ENCODE data around the gene ELMOD2. TPM values are rescaled to one million over a fixed set of nuclear protein-coding genes. Genes with fewer than 3 reads are reported as not detected.

Gene ELMOD2
- total RNA-seq, 8 experiments from 2014 or later: 16.2 to 37.7 (median 23.2) TPM

DNA sequence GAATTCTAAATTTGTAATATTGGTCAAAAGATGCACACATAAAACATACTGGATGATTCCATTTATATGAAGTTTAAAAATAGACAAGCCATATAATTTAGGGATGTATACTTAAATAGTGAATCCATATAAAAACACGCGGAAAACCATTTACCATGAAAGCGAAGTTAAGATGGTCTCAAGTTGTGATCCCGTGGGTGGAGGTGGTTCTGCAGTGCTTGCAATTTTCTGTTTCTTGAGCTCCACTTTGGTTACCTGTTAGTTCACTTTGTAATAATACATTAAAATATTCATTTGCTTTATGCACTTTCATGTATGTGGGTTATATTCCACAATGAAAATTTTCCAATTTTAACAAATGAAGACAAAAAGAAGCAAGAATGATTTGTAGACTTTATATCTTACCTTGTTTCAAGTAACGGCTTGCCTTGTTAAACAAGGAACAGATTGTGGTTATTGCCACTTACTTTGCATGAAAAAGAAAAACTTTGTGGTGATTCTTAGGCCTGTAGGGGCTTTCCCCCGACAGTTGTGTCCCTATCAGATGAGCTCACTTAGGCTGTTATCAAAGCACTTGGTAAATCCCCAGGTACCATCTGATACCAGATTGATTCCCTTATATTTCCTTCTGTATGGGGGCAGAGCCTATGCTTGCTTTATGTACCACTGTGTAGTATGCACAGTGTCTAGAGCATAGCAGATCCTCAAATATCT is 32.6 kb downstream of the ELMOD2 start:
- in situ Hi-C loops (cut with MboI; ENCODE audit: low pct_unique_long_range_greater_than_20kb in 2 of 9, low sequenced_read_pairs in 9 of 9, unreplicated experiment in 9 of 9): no loop called here
- no peak for ATAC-seq (replicated peaks in 6 of 8)
- 69 to 98% (median 83%) methylated on average over 3 to 6 of the region's 6 CpGs for WGBS, 10 experiments
- Histone ChIP-seq H3K27ac (no peak overlapping the region), H3K4me3 (no peak overlapping the region), H3K4me1 (replicated peaks in 1 of 2) (no peaks in the 10 kb centered on the region)

DNA sequence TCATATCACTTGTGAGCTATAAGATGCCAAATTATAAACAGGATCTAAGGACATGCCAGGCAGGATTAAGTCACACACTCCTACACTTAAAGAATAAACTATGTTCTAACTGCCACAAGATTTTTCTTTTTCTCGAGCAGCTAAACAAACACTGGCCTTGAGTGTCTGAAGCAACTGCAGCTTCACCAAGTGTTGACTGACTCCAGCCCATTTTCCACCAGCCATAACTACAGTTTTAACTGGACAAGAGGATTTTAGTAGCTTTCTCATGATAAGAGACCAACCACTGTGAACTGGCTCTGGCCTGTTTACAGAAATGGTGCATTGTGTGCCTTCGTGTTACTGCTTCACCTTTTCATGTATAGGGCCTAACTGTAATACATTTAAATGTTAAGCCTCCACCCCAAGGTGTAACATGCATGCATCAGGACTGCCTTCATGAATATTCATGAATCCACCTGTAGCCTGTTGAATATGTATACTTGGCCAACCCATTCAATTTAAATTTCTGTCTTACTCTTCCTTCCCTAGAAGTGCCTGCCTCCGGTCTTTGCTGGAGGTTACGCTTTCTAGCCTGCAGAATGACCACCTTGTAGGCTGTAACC is 34.0 kb downstream of the ELMOD2 start:
- Histone ChIP-seq H3K27ac (no peak overlapping the region), H3K4me3 (no peak overlapping the region), H3K4me1 (replicated peaks in 1 of 2) (no peaks in the 10 kb centered on the region)
- 20 to 100% (median 79%) methylated on average over 1 to 4 of the region's 4 CpGs for WGBS, 10 experiments
- ATAC-seq (replicated peaks in 6 of 8): no peak
- in situ Hi-C loops (cut with MboI; ENCODE audit: low pct_unique_long_range_greater_than_20kb in 2 of 9, low sequenced_read_pairs in 9 of 9, unreplicated experiment in 9 of 9): no loop called here

DNA sequence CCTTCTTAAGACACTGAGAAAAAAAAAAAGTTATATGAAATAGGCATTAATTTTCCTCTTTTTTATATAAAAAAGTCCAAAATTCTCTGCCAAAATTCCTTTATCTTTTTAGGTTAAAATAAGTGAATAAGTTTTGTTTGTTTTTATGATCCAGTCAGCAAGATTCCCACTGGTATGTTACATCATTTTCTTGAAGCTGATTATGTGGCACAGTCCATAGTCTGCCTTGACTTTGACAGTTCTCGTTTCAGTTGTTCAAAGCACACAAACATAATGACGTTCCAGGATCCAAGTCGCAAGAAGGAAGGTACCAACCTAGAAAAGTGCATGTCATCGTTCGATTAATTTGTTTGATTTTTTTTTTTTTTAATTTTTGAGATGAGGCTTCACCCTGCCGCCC is 35.7 kb downstream of the ELMOD2 start:
- no peak for ATAC-seq (replicated peaks in 6 of 8)
- H3K27ac ChIP-seq: no peak overlapping the region
- no peak overlapping the region for H3K4me3 ChIP-seq
- in situ Hi-C loops (cut with MboI; ENCODE audit: low pct_unique_long_range_greater_than_20kb in 2 of 9, low sequenced_read_pairs in 9 of 9, unreplicated experiment in 9 of 9): no loop called here
- no peaks in the 10 kb centered on the region for H3K4me1 ChIP-seq (replicated peaks in 1 of 2)
- WGBS, 10 experiments: 47 to 100% (median 90%) methylated on average over 2 to 6 of the region's 6 CpGs

DNA sequence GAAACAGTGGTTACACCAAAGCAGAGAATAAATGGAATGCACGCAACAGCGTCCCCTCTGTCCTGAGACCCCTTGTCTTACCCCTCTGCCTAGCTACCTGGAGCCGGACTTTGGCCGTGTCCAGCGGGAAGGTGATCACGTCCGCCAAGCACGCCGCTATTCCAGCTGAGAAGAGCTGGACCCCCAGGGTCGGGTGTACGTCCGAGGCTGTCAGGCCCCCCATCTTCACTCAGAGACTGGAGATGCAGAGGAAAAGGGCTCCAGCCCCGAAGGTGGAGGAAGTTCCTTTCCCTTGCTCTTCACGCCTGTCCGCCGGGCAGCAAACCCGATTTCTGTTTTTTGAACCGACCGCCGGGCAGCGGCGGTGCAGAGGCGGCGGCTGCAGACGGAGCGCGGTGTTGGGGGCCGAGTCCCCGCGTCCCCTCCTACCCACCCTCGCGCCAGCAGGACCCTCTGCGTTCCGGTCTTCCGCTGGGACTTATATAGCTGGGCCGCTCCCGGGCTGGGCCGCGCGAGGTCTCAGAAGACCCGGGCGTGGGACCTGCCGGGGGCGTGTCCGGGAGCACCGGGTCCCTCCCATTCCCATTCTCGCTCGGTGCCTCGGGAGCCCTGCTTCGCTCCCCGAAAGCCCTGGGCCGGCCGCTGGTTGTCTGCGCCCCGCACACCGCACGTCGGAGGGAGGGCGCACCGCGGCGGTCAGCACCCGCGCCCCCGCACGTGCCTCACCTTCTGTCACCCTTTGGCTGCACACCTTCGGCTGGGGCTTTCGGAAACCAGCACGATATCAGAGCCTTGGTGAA is 44.7 kb downstream of the ELMOD2 start, which contains the start of gene UCP1:
Gene UCP1, minus strand, starts transcription at position 455 of the 800 bp plus-strand sequence. Its CDS starts 232 bp downstream, at position 223.
- H3K4me3 ChIP-seq: peak within 1 kb of the TSS; percentile 30 to 40 (median 31)
- peaks cover 0 to 10% of the 10 kb centered on the region in 2 donors for H3K4me1 ChIP-seq (replicated peaks in 1 of 2)
- WGBS, 10 experiments: 0 to 6% (median 3%) methylated on average over 7 to 33 of the region's 69 CpGs; no CpG with 5 or more reads in 6 of the 10 experiments
- peak; percentile 60 to 89 (median 82) for ATAC-seq (replicated peaks in 6 of 8)
- no peak within 1 kb of the TSS for H3K27ac ChIP-seq
- in situ Hi-C loops (cut with MboI; ENCODE audit: low pct_unique_long_range_greater_than_20kb in 2 of 9, low sequenced_read_pairs in 9 of 9, unreplicated experiment in 9 of 9): no loop called here

DNA sequence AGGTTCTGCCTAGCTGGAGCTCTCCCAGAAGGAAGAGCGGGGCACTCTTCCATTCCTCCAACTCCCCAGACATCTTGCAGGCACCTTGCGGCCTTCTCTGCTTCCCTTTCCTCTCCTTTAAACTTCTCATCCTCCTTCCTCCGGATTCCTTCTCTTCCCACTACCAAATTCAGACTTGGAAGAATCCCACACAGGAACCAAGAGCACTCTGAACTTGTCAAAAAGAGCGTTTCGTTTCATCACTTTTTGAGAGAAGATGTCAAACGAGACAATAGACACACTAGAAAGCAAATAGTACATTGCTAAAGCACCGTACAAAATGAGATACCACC is 45.3 kb downstream of the ELMOD2 start:
- WGBS, 10 experiments: 22 to 54% (median 36%) methylated on average over 2 to 6 of the region's 7 CpGs; no CpG with 5 or more reads in 5 of the 10 experiments
- peak overlapping the region; percentile 30 to 40 (median 31) for H3K4me3 ChIP-seq
- no peak for ATAC-seq (replicated peaks in 6 of 8)

DNA sequence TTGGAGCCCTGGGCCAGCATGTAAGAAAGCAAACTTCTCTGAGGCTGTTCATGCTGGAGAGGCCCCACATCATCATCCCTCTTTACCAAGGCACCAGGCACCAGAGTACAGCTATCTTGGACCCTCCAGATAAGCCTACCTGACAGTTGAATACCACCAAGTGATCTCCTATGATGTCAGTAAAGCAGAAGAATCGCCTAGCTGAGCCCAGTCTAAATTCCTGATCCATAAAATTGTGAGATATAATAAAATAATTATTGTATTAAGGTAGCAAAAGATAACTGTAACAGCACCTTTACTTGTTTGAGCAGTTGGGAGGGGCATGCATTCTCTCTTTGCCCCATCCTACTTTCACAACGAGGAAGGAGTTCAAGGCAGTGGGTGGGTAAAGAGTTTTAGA is 47.7 kb downstream of the ELMOD2 start:
- ATAC-seq (replicated peaks in 6 of 8): no peak
- peaks cover 0 to 10% of the 10 kb centered on the region in 2 donors for H3K4me1 ChIP-seq (replicated peaks in 1 of 2)
- WGBS, 10 experiments: 0 to 86% (median 59%) methylated on average over 1 to 2 of the region's 2 CpGs; no CpG with 5 or more reads in 1 of the 10 experiments
- H3K27ac ChIP-seq: no peak overlapping the region
- in situ Hi-C loops (cut with MboI; ENCODE audit: low pct_unique_long_range_greater_than_20kb in 2 of 9, low sequenced_read_pairs in 9 of 9, unreplicated experiment in 9 of 9): no loop called here
- H3K4me3 ChIP-seq: no peak overlapping the region

More for the DNA sequence above, 45.3 kb downstream of the ELMOD2 start:
- Histone ChIP-seq H3K4me1 (replicated peaks in 1 of 2) (peaks cover 0 to 10% of the 10 kb centered on the region in 2 donors), H3K27ac (no peak overlapping the region)
- in situ Hi-C loops (cut with MboI; ENCODE audit: low pct_unique_long_range_greater_than_20kb in 2 of 9, low sequenced_read_pairs in 9 of 9, unreplicated experiment in 9 of 9): no loop called here

DNA sequence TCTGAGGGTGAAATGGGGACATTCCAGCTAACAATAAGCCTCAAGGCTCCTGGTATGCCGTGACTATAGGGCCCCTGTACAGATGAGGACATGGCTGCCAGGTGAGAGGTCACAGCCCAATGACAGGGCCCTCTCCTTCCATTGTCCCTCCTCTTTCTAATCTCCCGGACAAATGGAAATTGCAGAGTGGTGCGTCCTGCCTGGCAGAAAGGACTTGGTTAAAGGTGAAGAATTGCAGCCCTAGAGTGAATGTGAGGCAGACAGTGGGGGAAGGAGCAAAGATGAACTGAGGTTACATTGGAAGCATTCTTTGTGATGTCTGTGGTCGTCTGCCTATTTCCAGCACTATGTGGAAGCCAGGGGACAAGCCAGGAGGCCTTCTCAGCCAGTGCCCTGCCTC is 51.5 kb downstream of the ELMOD2 start:
- Histone ChIP-seq H3K4me1 (replicated peaks in 1 of 2) (no peaks in the 10 kb centered on the region), H3K4me3 (no peak overlapping the region), H3K27ac (no peak overlapping the region)
- 0 to 74% (median 50%) methylated on average over 1 to 4 of the region's 4 CpGs; no CpG with 5 or more reads in 3 of the 10 experiments for WGBS, 10 experiments
- in situ Hi-C loops (cut with MboI; ENCODE audit: low pct_unique_long_range_greater_than_20kb in 2 of 9, low sequenced_read_pairs in 9 of 9, unreplicated experiment in 9 of 9): no loop called here
- no peak for ATAC-seq (replicated peaks in 6 of 8)

DNA sequence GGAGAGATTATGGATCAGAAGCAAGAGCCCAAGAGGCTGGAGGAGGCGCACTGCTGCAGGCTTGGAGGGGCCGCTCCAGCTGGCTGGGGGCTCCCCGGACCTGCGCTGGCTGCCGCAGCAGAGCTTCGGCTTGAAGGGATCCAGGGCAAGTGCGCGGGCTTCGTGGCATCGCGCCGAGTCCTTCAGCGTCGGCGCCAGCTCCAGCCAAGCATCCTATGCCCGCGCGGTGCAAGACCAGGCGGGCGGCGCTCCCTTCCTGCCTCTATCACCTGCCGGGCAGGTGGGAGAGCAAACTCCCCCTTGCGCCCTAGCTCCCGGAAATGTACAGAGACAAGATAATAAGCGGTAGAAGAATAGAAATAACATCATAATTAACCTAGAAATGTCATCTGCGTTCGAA is 55.3 kb downstream of the ELMOD2 start:
- H3K27ac ChIP-seq: no peak overlapping the region
- H3K4me3 ChIP-seq: no peak overlapping the region
- peaks cover 3 to 6% of the 10 kb centered on the region in 2 donors for H3K4me1 ChIP-seq (replicated peaks in 1 of 2)
- in situ Hi-C loops (cut with MboI; ENCODE audit: low pct_unique_long_range_greater_than_20kb in 2 of 9, low sequenced_read_pairs in 9 of 9, unreplicated experiment in 9 of 9): no loop called here
- ATAC-seq (replicated peaks in 6 of 8): peak in 1 of 8 experiments; percentile 46
- 0 to 91% (median 30%) methylated on average over 2 to 19 of the region's 27 CpGs; no CpG with 5 or more reads in 1 of the 10 experiments for WGBS, 10 experiments

DNA sequence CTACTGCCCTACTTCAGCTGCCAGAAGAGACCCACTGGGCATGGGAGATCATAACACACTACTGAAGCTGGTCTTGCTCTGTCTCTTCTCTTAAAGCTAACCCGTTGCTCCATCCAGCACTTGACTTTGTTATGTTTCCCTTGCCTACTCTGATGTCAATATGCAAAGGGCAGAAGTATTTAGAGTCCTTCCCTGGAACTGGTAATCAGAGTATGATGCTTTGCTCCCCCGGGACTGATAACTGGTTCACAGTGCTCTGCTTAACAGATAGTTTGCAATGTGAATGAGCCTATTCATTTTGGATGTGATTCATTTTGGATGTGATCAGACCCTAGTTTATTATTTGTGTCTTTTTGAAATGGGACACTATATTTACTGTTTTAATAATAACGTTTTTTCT is 57.1 kb downstream of the ELMOD2 start:
- H3K4me3 ChIP-seq: no peak overlapping the region
- ATAC-seq (replicated peaks in 6 of 8): peak in 2 of 8 experiments; percentile 30 to 77
- peaks cover 3 to 6% of the 10 kb centered on the region in 2 donors for H3K4me1 ChIP-seq (replicated peaks in 1 of 2)
- no peak overlapping the region for H3K27ac ChIP-seq
- WGBS, 10 experiments: 0 to 79% (median 51%) methylated on average over 1 to 3 of the region's 3 CpGs
- in situ Hi-C loops (cut with MboI; ENCODE audit: low pct_unique_long_range_greater_than_20kb in 2 of 9, low sequenced_read_pairs in 9 of 9, unreplicated experiment in 9 of 9): no loop called here

DNA sequence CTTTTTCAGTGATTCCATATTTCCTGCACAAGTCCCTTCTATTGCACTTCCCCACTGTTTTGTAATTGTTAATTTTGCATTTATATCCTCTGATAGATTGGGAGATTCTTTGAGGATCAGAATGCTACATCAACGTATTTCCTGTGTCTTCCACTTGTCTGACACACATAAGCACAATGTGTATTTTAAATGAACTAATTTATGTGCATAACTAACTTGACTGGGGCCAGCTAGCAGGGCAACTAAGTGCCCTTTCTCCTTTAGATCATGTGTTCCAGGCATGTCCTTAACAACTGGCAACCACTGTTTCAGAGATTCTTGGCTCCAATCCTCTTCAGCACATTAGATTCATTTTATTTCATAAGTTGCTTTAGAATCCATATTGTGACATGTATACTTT is 60.5 kb downstream of the ELMOD2 start:
- Histone ChIP-seq H3K27ac (no peak overlapping the region), H3K4me1 (replicated peaks in 1 of 2) (peaks cover 3 to 6% of the 10 kb centered on the region in 2 donors), H3K4me3 (no peak overlapping the region)
- in situ Hi-C loops (cut with MboI; ENCODE audit: low pct_unique_long_range_greater_than_20kb in 2 of 9, low sequenced_read_pairs in 9 of 9, unreplicated experiment in 9 of 9): no loop called here
- peak in 2 of 8 experiments; percentile 64 to 76 for ATAC-seq (replicated peaks in 6 of 8)
- WGBS, 10 experiments: 0 to 67% (median 50%) methylated on average over 1 of the region's 1 CpG; no CpG with 5 or more reads in 3 of the 10 experiments

DNA sequence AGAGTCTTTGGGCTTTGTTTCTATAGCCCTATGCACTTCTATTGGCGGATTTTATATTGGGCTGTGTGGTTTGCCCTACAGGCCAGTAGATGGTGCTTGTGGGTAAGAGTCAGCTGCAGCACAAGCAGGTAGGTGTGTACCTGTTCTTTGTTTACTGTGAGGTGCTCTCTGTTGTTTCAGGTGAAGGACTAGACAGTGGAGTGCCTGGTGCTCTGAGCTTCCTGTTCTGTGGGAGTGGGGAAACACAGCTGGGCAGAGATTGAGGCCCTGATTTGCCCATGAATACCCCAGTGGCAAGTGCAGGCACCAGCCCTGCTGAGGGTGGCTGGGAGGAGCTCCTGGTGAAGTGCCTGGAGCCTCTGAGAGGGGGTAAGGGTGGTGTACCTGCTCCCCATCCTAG is 71.1 kb downstream of the ELMOD2 start:
- no peak overlapping the region for H3K4me3 ChIP-seq
- ATAC-seq (replicated peaks in 6 of 8): peak in 3 of 8 experiments; percentile 53 to 77 (median 67)
- no peaks in the 10 kb centered on the region for H3K4me1 ChIP-seq (replicated peaks in 1 of 2)
- H3K27ac ChIP-seq: no peak overlapping the region
- WGBS, 10 experiments: 0 to 100% (median 71%) methylated on average over 1 of the region's 1 CpG; no CpG with 5 or more reads in 5 of the 10 experiments
- in situ Hi-C loops (cut with MboI; ENCODE audit: low pct_unique_long_range_greater_than_20kb in 2 of 9, low sequenced_read_pairs in 9 of 9, unreplicated experiment in 9 of 9): no loop called here

DNA sequence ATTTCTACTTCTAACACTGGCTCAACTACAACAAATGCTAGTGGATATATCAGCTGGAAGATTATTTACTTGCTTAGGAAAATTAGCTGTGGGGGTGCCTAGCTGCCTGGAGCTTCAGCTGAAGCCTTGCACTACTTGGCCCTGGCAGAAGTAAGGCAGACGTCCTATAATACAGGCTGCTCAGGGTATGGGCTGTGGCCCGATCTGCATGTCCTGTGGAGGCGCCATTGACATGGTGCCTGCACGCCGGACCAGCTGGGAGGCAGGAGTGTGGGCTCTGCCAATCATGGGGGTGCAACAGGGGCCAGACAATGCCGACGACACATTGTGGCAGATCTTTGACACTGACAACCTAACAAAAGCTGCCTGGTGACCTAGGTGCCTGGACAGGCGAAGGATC is 76.4 kb downstream of the ELMOD2 start:
- ATAC-seq (replicated peaks in 6 of 8): no peak
- WGBS, 10 experiments: 72 to 90% (median 81%) methylated on average over 2 to 6 of the region's 8 CpGs; no CpG with 5 or more reads in 6 of the 10 experiments
- no peak overlapping the region for H3K27ac ChIP-seq
- no peak overlapping the region for H3K4me3 ChIP-seq
- H3K4me1 ChIP-seq (replicated peaks in 1 of 2): no peaks in the 10 kb centered on the region
- in situ Hi-C loops (cut with MboI; ENCODE audit: low pct_unique_long_range_greater_than_20kb in 2 of 9, low sequenced_read_pairs in 9 of 9, unreplicated experiment in 9 of 9): loop anchor here in 3 of 9 experiments (25.0 kb wide), 1 partner anchor 238 kb away; the partner anchor contains the start of gene SCOC (in 3 of the 3)

DNA sequence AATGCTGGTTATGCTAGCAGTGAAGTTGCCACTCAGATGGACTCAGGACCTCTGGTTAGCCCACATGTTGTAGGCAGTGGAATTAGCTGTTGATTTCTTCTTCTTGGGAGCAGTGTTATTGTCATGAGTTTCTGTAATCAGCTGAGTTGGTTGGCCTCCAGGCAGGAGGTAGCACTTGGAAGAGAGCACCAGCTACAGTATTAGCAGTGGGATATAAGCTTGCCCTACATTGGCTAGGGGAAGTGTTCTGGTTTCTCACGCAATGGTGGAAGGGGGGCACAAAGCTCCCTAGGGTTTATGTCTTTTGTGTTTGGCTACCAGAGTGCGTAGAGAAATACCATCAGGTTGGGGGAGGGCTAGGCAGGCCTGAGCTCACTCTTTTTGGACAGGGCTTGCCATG is 78.7 kb downstream of the ELMOD2 start:
- WGBS, 10 experiments: 0 to 60% (median 60%) methylated on average over 1 of the region's 2 CpGs; no CpG with 5 or more reads in 7 of the 10 experiments
- in situ Hi-C loops (cut with MboI; ENCODE audit: low pct_unique_long_range_greater_than_20kb in 2 of 9, low sequenced_read_pairs in 9 of 9, unreplicated experiment in 9 of 9): loop anchor here in 3 of 9 experiments (25.0 kb wide), 1 partner anchor 240 kb away; the partner anchor contains the start of gene SCOC (in 3 of the 3)
- no peak overlapping the region for H3K27ac ChIP-seq
- H3K4me3 ChIP-seq: no peak overlapping the region
- ATAC-seq (replicated peaks in 6 of 8): no peak
- H3K4me1 ChIP-seq (replicated peaks in 1 of 2): no peaks in the 10 kb centered on the region
